MCF 10A (cell line): ENCODE results near the gene KDM4B. TPM values are rescaled to one million over a fixed set of nuclear protein-coding genes. Genes with fewer than 3 reads are reported as not detected.

Source experiments
- BruUV-seq: library from RNA; stranded (reverse); fragments of 400-500 nt; replicated peaks from 2 replicates; lab custom pipeline; 2021; lab: Mats Ljungman, UMichigan
- CTCF ChIA-PET: fragments of 300-600 bp; sonication (Branson Sonifier 250); formaldehyde crosslinking; extraction: SDS; loops from one replicate; lab custom pipeline; 2021; ENCODE audit warnings: antibody characterized with exemption, inconsistent platforms; lab: Yijun Ruan, JAX
- POLR2A ChIA-PET: fragments of 300-600, 350-650 bp; sonication (Branson Sonifier 250); formaldehyde crosslinking; extraction: SDS; loops from one replicate; lab custom pipeline; 2020; ENCODE audit warnings: antibody characterized with exemption, inconsistent platforms; lab: Yijun Ruan, JAX
- DNase-seq: peaks from one replicate; pipeline ENCODE4 v3.0.0-alpha.2; 2018; ENCODE audit not compliant: unreplicated experiment
- H3K27ac Mint-ChIP-seq: one replicate; pipeline ENCODE4 v1.8.0; 2022; ENCODE audit warnings: mild to moderate bottlenecking, low read depth, mixed read lengths; ENCODE audit not compliant: unreplicated experiment
- H3K27me3 Mint-ChIP-seq: one replicate; pipeline ENCODE4 v1.8.0; 2022; ENCODE audit warnings: mixed read lengths; ENCODE audit not compliant: insufficient read depth, unreplicated experiment
- H3K36me3 Mint-ChIP-seq: one replicate; pipeline ENCODE4 v1.8.0; 2022; ENCODE audit warnings: mild to moderate bottlenecking, moderate library complexity, mixed read lengths; ENCODE audit not compliant: insufficient read depth, unreplicated experiment
- H3K4me1 Mint-ChIP-seq: one replicate; pipeline ENCODE4 v1.8.0; 2022; ENCODE audit warnings: mixed read lengths; ENCODE audit not compliant: insufficient read depth, unreplicated experiment
- H3K4me3 Mint-ChIP-seq: one replicate; pipeline ENCODE4 v1.8.0; 2022; ENCODE audit warnings: mild to moderate bottlenecking, moderate library complexity, mixed read lengths; ENCODE audit not compliant: unreplicated experiment
- H3K9me3 Mint-ChIP-seq: one replicate; pipeline ENCODE4 v1.8.0; 2022; ENCODE audit warnings: mixed read lengths; ENCODE audit not compliant: unreplicated experiment
- intact Hi-C: fragments of 100-400 bp; cut with micrococcal nuclease; formaldehyde crosslinking; loops from 2 replicates; pipeline ENCODE4 v1.14.1; 2022
- total RNA-seq: library from RNA; stranded (reverse); gene quantifications from 2 replicates; pipeline ENCODE4 v1.2.3, GENCODE V29; 2022
- TF ChIP-seq, protein P1 (sequence below): fragments of 200-600 bp; IDR thresholded peaks from one replicate; pipeline ENCODE4 v1.8.0; 2022; ENCODE audit warnings: antibody characterized with exemption, mild to moderate bottlenecking; ENCODE audit not compliant: unreplicated experiment

KDM4B gene
- total RNA-seq, 1 experiment from 2014 or later: 34.4 TPM

DNA sequence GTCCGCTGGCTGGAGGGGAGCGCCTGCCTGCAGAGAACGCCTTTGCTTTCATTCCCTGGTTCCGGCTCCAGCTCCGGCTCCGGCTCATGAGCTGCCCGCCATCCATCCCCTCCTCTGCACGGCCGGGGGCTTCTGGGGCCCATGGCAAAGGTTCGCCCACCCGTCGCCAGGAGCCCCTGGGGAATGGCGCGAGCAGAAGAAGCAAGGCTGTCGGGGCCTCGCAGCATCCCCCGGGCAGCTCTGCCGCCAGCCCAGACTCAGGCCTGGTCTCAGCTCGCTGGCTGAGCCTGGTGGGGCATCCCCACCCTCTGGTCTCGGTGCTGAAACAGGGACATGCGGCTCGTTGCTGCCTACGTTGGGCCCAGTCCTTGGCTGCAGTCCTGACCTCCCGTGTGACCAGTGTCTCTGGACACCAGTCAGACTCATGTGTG, 96.8 kb downstream of the KDM4B start:
- Mint-ChIP-seq H3K27me3 (no peaks in the 10 kb centered on the region), H3K4me3 (no peak overlapping the region), H3K4me1 (no peaks in the 10 kb centered on the region), H3K36me3 (peaks cover 38% of the 10 kb centered on the region), H3K9me3 (no peaks in the 10 kb centered on the region), H3K27ac (no peak overlapping the region)
- CTCF ChIA-PET: interaction anchor here (1.1 kb wide), 1 partner anchor 498 kb away, joined by 3 read pairs; no protein-coding TSS in a partner anchor
- no TSS peak for BruUV-seq
- POLR2A ChIA-PET: no interaction called here
- intact Hi-C loops: no loop called here
- no peak for DNase-seq
- TF ChIP-seq, protein P1, sequence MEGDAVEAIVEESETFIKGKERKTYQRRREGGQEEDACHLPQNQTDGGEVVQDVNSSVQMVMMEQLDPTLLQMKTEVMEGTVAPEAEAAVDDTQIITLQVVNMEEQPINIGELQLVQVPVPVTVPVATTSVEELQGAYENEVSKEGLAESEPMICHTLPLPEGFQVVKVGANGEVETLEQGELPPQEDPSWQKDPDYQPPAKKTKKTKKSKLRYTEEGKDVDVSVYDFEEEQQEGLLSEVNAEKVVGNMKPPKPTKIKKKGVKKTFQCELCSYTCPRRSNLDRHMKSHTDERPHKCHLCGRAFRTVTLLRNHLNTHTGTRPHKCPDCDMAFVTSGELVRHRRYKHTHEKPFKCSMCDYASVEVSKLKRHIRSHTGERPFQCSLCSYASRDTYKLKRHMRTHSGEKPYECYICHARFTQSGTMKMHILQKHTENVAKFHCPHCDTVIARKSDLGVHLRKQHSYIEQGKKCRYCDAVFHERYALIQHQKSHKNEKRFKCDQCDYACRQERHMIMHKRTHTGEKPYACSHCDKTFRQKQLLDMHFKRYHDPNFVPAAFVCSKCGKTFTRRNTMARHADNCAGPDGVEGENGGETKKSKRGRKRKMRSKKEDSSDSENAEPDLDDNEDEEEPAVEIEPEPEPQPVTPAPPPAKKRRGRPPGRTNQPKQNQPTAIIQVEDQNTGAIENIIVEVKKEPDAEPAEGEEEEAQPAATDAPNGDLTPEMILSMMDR: no peak

DNA sequence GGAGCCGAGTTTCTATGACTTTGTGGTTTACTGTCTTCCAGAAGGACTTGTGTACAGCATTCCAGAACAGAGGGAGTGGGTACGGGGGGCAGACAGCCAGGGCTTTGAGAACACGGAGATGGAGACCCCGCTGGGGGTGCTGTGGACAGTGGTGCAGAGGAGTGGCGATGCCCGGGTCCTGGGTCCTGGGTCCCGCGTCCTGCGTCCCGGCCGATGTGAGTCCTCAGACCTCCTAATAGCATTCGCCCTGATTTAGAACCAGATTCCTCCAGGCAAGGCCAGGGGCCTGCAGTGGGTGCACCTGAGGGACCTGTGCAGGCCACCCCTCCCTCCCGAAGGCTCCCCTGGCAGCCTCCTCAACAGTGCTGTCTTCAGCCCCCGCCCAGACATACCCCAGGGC, 97.9 kb downstream of the KDM4B start:
- ChIA-PET POLR2A (interaction anchor here (0.5 kb wide), 1 partner anchor 556 kb away, joined by 3 read pairs; the partner anchor contains the start of genes SAFB and SAFB2), CTCF (interaction anchor here (0.6 to 1.2 kb wide), 4 partner anchors 19 to 549 kb away, joined by 3 to 4 read pairs (median 4); no protein-coding TSS in a partner anchor)
- Mint-ChIP-seq H3K27ac (peak overlapping the region; percentile 42), H3K9me3 (no peaks in the 10 kb centered on the region), H3K36me3 (peaks cover 42% of the 10 kb centered on the region), H3K4me3 (no peak overlapping the region), H3K27me3 (no peaks in the 10 kb centered on the region), H3K4me1 (no peaks in the 10 kb centered on the region)
- intact Hi-C loops: no loop called here
- DNase-seq: no peak
- TF ChIP-seq, protein P1: no peak
- no TSS peak for BruUV-seq

DNA sequence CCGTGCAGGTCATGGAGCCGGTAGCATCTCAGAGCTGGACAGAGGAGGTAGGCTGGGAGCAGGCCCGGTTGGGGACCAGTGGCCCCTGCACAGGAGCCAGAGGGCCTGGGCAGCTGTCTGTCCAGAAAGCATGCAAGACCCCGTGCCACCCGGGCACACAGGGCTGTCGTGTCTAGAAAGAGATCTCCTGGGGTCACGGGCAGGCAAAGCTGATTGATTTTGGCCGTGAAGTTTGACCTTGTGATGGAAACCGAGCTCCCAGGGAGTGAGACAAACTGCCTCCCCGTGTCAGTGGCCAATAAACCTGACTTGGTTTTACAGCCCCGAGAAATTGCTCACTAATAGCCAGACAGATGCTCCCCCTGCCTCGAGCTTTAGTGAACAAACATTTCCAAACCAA, 98.8 kb downstream of the KDM4B start:
- Mint-ChIP-seq H3K27ac (no peak overlapping the region), H3K36me3 (peaks cover 41% of the 10 kb centered on the region), H3K4me3 (no peak overlapping the region), H3K9me3 (no peaks in the 10 kb centered on the region), H3K4me1 (no peaks in the 10 kb centered on the region), H3K27me3 (no peaks in the 10 kb centered on the region)
- POLR2A ChIA-PET: no interaction called here
- CTCF ChIA-PET: interaction anchor here (1.0 kb wide), 1 partner anchor 19 kb away, joined by 3 read pairs; no protein-coding TSS in a partner anchor
- no peak for DNase-seq
- TF ChIP-seq, protein P1: no peak
- intact Hi-C loops: no loop called here
- BruUV-seq: no TSS peak

DNA sequence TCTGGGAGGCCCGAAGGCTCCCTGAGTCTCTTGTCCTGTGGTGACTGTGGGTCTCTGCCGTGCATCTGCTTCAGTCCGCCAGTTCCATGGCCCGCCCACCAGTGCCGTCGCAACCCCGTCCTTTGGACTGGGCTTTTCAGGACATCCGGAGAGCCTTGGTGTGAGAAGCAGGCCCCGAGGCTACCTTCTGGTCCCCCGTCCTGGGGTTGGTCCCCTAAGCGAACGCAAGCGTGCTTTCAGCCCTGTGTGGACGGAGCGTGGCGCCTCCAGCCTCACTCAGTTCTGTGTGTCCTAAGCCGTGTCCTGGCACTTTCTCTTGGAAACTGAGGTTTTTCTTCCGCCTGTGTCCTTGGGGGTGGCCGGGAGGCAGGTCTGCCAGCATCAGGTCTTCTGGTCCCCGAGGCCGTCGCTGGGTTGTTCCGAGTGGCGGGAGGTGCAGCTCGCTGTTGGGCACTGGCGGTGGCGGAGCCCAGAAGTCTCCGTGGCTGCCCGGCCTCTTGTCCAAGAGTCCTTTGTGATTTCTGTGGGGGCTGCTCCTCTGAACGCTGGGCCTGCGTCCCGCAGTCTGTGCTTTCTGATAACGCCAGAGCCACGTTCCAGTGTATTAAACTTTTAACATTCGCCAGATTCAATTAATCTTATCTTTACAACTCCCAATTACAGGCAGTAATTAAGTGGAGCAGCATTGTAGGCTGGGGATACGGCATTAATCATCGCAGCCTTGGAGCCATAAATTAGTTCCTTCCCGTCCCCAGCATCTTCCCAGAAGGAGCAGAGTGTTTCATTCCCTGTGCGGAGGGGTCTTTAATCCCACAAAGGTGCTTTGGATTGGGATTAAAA, 99.5 kb downstream of the KDM4B start:
- Mint-ChIP-seq H3K27ac (peak overlapping the region; percentile 35), H3K4me3 (no peak overlapping the region), H3K27me3 (no peaks in the 10 kb centered on the region), H3K4me1 (no peaks in the 10 kb centered on the region), H3K9me3 (no peaks in the 10 kb centered on the region), H3K36me3 (peaks cover 40% of the 10 kb centered on the region)
- no TSS peak for BruUV-seq
- intact Hi-C loops: no loop called here
- ChIA-PET POLR2A (no interaction called here), CTCF (no interaction called here)
- no peak for DNase-seq
- TF ChIP-seq, protein P1: no peak
